Activated T-cell treated with anti-CD3 and anti-CD28 coated beads, Interleukin-2, amount 50 U/mL, for 48 hours (primary cell): ENCODE measurements around the gene AKR1A1.
"Not testable (repeated sequence)": the region's sequence is repeated elsewhere in the genome, so short reads cannot be mapped to it uniquely, and the experiment has no call there.

Source experiments
- DNase-seq, 2 experiments: peaks; one replicate each; pipeline ENCODE4 v3.0.0-alpha.2; 2020

AKR1A1 gene

GRCh38 chr1:45570631-45571030 lies 20.0 kb downstream of the AKR1A1 start:
- DNase-seq = no peak

- DNase-seq = no peak
Observed at GRCh38 chr1:45573231-45573804, 22.7 kb downstream of the AKR1A1 start.

- DNase-seq = no peak
Observed at GRCh38 chr1:45574105-45574626, 23.5 kb downstream of the AKR1A1 start.

- peak; percentile 89 to 95 for DNase-seq
Observed at GRCh38 chr1:45583264-45583665, 32.6 kb downstream of the AKR1A1 start.

GRCh38 chr1:45583666-45584350 lies 33.2 kb downstream of the AKR1A1 start, which contains the start of gene NASP:
TSS of gene NASP (plus strand) at chr1:45584041. CDS start at chr1:45584147, 106 bp downstream.
- peak; percentile 99 for DNase-seq

- DNase-seq = peak; percentile 92 to 93
Observed at GRCh38 chr1:45584351-45585109, 33.9 kb downstream of the AKR1A1 start.

- DNase-seq = no peak
Observed at GRCh38 chr1:45585110-45585426, 34.4 kb downstream of the AKR1A1 start.

- DNase-seq = peak in 1 of 2 experiments; percentile 24
Observed at GRCh38 chr1:45585496-45586075, 35.0 kb downstream of the AKR1A1 start.

GRCh38 chr1:45586769-45587168 lies 36.1 kb downstream of the AKR1A1 start:
- DNase-seq = peak in 1 of 2 experiments; percentile 12

- no peak for DNase-seq
Observed at GRCh38 chr1:45589861-45590260, 39.2 kb downstream of the AKR1A1 start.

- DNase-seq = no peak
Observed at GRCh38 chr1:45594412-45594811, 43.8 kb downstream of the AKR1A1 start.

- not testable (repeated sequence) for DNase-seq
Observed at GRCh38 chr1:45596765-45597164, 46.1 kb downstream of the AKR1A1 start.

- DNase-seq = no peak
Observed at GRCh38 chr1:45604239-45604638, 53.6 kb downstream of the AKR1A1 start.

- DNase-seq = peak in 1 of 2 experiments; percentile 13
Observed at GRCh38 chr1:45607404-45608074, 56.9 kb downstream of the AKR1A1 start.

- no peak for DNase-seq
Observed at GRCh38 chr1:45608175-45609156, 57.8 kb downstream of the AKR1A1 start.

- DNase-seq = no peak
Observed at GRCh38 chr1:45610589-45611226, 60.1 kb downstream of the AKR1A1 start.

GRCh38 chr1:45612941-45613579 lies 62.4 kb downstream of the AKR1A1 start:
- no peak for DNase-seq

- no peak for DNase-seq
Observed at GRCh38 chr1:45615885-45616284, 65.3 kb downstream of the AKR1A1 start.

GRCh38 chr1:45617618-45618017 lies 67.0 kb downstream of the AKR1A1 start:
- DNase-seq = no peak

GRCh38 chr1:45619149-45619921 lies 68.7 kb downstream of the AKR1A1 start:
- no peak for DNase-seq
